DND-41 (cell line): ENCODE measurements around the gene MVK.

Experiments used
- ATAC-seq: fragments of 200-7000 bp; cut with Tn5 transposase; 3 replicates; pipeline ENCODE4 v1.9.1; 2021; ENCODE audit warnings: low read depth; ENCODE audit not compliant: insufficient read depth
- DNase-seq: peaks from one replicate; pipeline ENCODE4 v3.0.0-alpha.2; 2020
- H2AFZ ChIP-seq: 2 replicates; pipeline ENCODE4 v1.6.0; 2012; ENCODE audit warnings: low read depth, low read length
- H3K27ac ChIP-seq: 2 replicates; pipeline ENCODE4 v1.5.1; 2012; ENCODE audit warnings: low read length, inconsistent platforms
- H3K27me3 ChIP-seq: fragments of 200-600 bp; sonication (generic); 2 replicates; pipeline ENCODE4 v1.6.0; 2012; ENCODE audit warnings: low read length, mild to moderate bottlenecking, inconsistent platforms; ENCODE audit not compliant: insufficient read depth, poor library complexity
- H3K36me3 ChIP-seq: 2 replicates; pipeline ENCODE4 v1.5.1; 2012; ENCODE audit warnings: low read length, inconsistent platforms; ENCODE audit not compliant: insufficient read depth
- H3K4me1 ChIP-seq: 2 replicates; pipeline ENCODE4 v1.5.1; 2012; ENCODE audit warnings: mild to moderate bottlenecking, low read length; ENCODE audit not compliant: insufficient read depth
- H3K4me2 ChIP-seq: 2 replicates; pipeline ENCODE4 v1.6.0; 2012; ENCODE audit warnings: mild to moderate bottlenecking, moderate library complexity, low read length, inconsistent platforms; ENCODE audit not compliant: insufficient read depth
- H3K4me3 ChIP-seq, 2 experiments: fragments of 200-600 bp in 1 of 2; shearing (Covaris generic) in 1 of 2; 2 replicates each; pipeline ENCODE4 v1.5.1; 2012 to 2016; ENCODE audit warnings: inconsistent platforms in 2 of 2, low read length in 2 of 2, mild to moderate bottlenecking in 2 of 2, low read depth in 1 of 2, moderate library complexity in 1 of 2
- H3K79me2 ChIP-seq: 2 replicates; pipeline ENCODE4 v1.6.0; 2012; ENCODE audit warnings: low read length, inconsistent platforms; ENCODE audit not compliant: insufficient read depth
- H3K9ac ChIP-seq: 2 replicates; pipeline ENCODE4 v1.6.0; 2012; ENCODE audit warnings: low read depth, mild to moderate bottlenecking, inconsistent platforms, low read length, moderate library complexity
- H3K9me3 ChIP-seq: 2 replicates; pipeline ENCODE4 v1.5.1; 2012; ENCODE audit warnings: low read length, moderate library complexity, mild to moderate bottlenecking, inconsistent platforms; ENCODE audit not compliant: insufficient read depth, severe bottlenecking
- H4K20me1 ChIP-seq: 2 replicates; pipeline ENCODE4 v1.6.0; 2012; ENCODE audit warnings: low read length; ENCODE audit not compliant: insufficient read depth
- EZH2 ChIP-seq: IDR thresholded peaks from 3 replicates; pipeline ENCODE4 v1.6.1; 2012; ENCODE audit warnings: borderline replicate concordance, low read depth, mild to moderate bottlenecking, moderate library complexity, low read length, inconsistent platforms; ENCODE audit not compliant: severe bottlenecking
- TF ChIP-seq, protein P1 (sequence below): IDR thresholded peaks from 2 replicates; pipeline ENCODE4 v1.5.1; 2012; ENCODE audit warnings: borderline replicate concordance, low read length, moderate library complexity, mild to moderate bottlenecking; ENCODE audit not compliant: poor library complexity, severe bottlenecking; ENCODE audit errors: extremely low read depth

The MVK gene

DNA sequence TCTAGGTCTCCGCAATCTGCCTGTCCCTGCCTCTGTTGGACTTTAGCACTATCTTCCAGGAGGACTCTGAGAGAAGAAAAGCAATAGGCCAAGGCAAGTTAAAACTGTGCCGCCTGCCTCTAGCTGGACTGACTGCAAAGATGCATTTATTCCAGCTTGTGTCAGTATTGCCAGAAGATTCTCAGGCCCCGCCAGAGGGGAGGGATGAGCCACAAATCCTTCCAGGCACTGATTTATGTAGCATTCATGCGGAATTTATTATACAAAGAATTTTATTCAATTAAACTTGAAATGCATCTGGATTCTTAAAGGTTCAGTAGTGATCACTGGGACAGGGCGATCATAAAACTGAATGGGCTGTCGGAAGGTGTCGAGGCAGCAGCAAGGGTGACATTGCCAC is 20.1 kb upstream of the MVK start:
- H2AFZ ChIP-seq = no peak overlapping the region
- H3K27me3 ChIP-seq = peaks cover 1% of the 10 kb centered on the region
- no peaks in the 10 kb centered on the region for H3K79me2 ChIP-seq
- DNase-seq = no peak
- no peak for ATAC-seq
- no peaks in the 10 kb centered on the region for H3K4me1 ChIP-seq
- no peak overlapping the region for H3K9ac ChIP-seq
- TF ChIP-seq, protein P1, sequence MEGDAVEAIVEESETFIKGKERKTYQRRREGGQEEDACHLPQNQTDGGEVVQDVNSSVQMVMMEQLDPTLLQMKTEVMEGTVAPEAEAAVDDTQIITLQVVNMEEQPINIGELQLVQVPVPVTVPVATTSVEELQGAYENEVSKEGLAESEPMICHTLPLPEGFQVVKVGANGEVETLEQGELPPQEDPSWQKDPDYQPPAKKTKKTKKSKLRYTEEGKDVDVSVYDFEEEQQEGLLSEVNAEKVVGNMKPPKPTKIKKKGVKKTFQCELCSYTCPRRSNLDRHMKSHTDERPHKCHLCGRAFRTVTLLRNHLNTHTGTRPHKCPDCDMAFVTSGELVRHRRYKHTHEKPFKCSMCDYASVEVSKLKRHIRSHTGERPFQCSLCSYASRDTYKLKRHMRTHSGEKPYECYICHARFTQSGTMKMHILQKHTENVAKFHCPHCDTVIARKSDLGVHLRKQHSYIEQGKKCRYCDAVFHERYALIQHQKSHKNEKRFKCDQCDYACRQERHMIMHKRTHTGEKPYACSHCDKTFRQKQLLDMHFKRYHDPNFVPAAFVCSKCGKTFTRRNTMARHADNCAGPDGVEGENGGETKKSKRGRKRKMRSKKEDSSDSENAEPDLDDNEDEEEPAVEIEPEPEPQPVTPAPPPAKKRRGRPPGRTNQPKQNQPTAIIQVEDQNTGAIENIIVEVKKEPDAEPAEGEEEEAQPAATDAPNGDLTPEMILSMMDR = no peak
- no peak for TF ChIP-seq EZH2
- no peak overlapping the region for H3K4me3 ChIP-seq
- peaks cover 4% of the 10 kb centered on the region for H4K20me1 ChIP-seq
- no peak overlapping the region for H3K4me2 ChIP-seq
- no peak overlapping the region for H3K27ac ChIP-seq
- H3K36me3 ChIP-seq = no peaks in the 10 kb centered on the region
- no peaks in the 10 kb centered on the region for H3K9me3 ChIP-seq

GRCh38 chr12:109553906-109554500 is 19.6 kb upstream of the MVK start:
- no peak overlapping the region for H3K4me2 ChIP-seq
- H3K9ac ChIP-seq = no peak overlapping the region
- H3K4me1 ChIP-seq = no peaks in the 10 kb centered on the region
- no peaks in the 10 kb centered on the region for H3K9me3 ChIP-seq
- ATAC-seq (no peak), DNase-seq (no peak)
- H3K79me2 ChIP-seq = no peaks in the 10 kb centered on the region
- no peak overlapping the region for H3K27ac ChIP-seq
- H3K27me3 ChIP-seq = no peaks in the 10 kb centered on the region
- H3K36me3 ChIP-seq = 0 out of 2 replicates have a peak, but pooled peaks cover 2% of the 10 kb centered on the region
- H3K4me3 ChIP-seq = no peak overlapping the region
- TF ChIP-seq EZH2 = no peak
- TF ChIP-seq, protein P1 = no peak
- peaks cover 4% of the 10 kb centered on the region for H4K20me1 ChIP-seq
- H2AFZ ChIP-seq = no peak overlapping the region

DNA sequence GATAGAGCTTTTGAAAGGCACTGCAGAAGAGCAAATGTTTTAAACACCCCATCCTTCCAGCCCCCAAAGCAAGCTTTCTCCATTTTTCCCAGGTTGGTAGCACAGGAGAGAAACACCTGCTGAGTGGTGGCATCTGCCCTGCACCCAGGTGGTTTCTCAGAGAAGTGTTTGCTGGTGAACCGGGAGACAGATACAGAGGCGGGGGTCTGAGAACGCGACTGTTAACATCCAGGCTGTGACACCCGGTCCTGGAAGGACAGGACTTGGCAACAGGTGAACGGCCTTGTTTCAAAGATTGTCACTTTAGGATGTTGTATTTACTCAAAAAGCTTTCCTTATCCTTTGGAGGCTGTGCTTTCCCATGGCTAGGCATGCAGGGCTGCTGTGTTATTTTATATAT is 18.8 kb upstream of the MVK start:
- Histone ChIP-seq H3K4me3 (no peak overlapping the region), H3K9ac (no peak overlapping the region), H3K27ac (no peak overlapping the region), H3K27me3 (no peaks in the 10 kb centered on the region), H3K79me2 (no peaks in the 10 kb centered on the region), H3K36me3 (0 out of 2 replicates have a peak, but pooled peaks cover 4% of the 10 kb centered on the region), H2AFZ (no peak overlapping the region), H3K9me3 (no peaks in the 10 kb centered on the region), H3K4me1 (no peaks in the 10 kb centered on the region), H3K4me2 (no peak overlapping the region), H4K20me1 (peaks cover 4% of the 10 kb centered on the region)
- TF ChIP-seq, protein P1 = no peak
- TF ChIP-seq EZH2 = no peak
- DNase-seq = no peak
- ATAC-seq = no peak
